Activated T-helper 1 cell treated with anti-CD3 and anti-CD28 coated beads, Interleukin-12 subunit alpha, Interleukin-12 subunit beta, Interleukin-2, Interleukin-4 antibody, amounts not matched to agents 30 ng/mL and 10 ng/mL and 1 ng/mL, durations not matched to agents 14 hours and 24 hours and 36 hours (primary cell): Measurements from ENCODE around the gene CFAP65. TPM values are rescaled to one million over a fixed set of nuclear protein-coding genes. Genes with fewer than 3 reads are reported as not detected.
A peak's percentile ranks its signal among the peaks of the same experiment; 100 is the strongest.

Source experiments
- DNase-seq: peaks from one replicate; pipeline ENCODE4 v3.0.0; 2021; ENCODE audit warnings: low spot score
- H3K27ac Mint-ChIP-seq: one replicate; pipeline ENCODE4 v1.8.0; 2021; ENCODE audit warnings: mild to moderate bottlenecking, mixed read lengths
- H3K27me3 Mint-ChIP-seq: one replicate; pipeline ENCODE4 v1.8.0; 2022; ENCODE audit warnings: mild to moderate bottlenecking, moderate library complexity, mixed read lengths; ENCODE audit not compliant: insufficient read depth
- H3K36me3 Mint-ChIP-seq: one replicate; pipeline ENCODE4 v1.8.0; 2021; ENCODE audit warnings: low read depth, mixed read lengths
- H3K4me1 Mint-ChIP-seq: one replicate; pipeline ENCODE4 v1.8.0; 2021; ENCODE audit warnings: low read depth, mixed read lengths
- H3K4me3 Mint-ChIP-seq: one replicate; pipeline ENCODE4 v1.8.0; 2021; ENCODE audit warnings: mild to moderate bottlenecking, moderate library complexity, mixed read lengths
- H3K9me3 Mint-ChIP-seq: one replicate; pipeline ENCODE4 v1.8.0; 2021; ENCODE audit warnings: mixed read lengths
- intact Hi-C: fragments of 100-400 bp; cut with micrococcal nuclease; formaldehyde crosslinking; loops from one replicate; pipeline ENCODE4 v1.15.1; 2024
- total RNA-seq: library from RNA; stranded (reverse); gene quantifications from 2 replicates; pipeline ENCODE4 v1.2.3, GENCODE V29; 2022

CFAP65 gene
- total RNA-seq, 1 donor from 2014 or later = not detected

- intact Hi-C loops = no loop called here
- no peaks in the 10 kb centered on the region for H3K9me3 Mint-ChIP-seq
- H3K36me3 Mint-ChIP-seq = no peaks in the 10 kb centered on the region
These were observed 30.4 kb downstream of the CFAP65 start for GRCh38 chr2:219010873-219011272.

GRCh38 chr2:219010162-219010756 lies 31.1 kb downstream of the CFAP65 start:
- H3K4me1 Mint-ChIP-seq = no peaks in the 10 kb centered on the region
- no peaks in the 10 kb centered on the region for H3K36me3 Mint-ChIP-seq
- intact Hi-C loops = no loop called here

More at GRCh38 chr2:219010873-219011272, 30.4 kb downstream of the CFAP65 start:
- Mint-ChIP-seq H3K27me3 (peaks cover 9% of the 10 kb centered on the region), H3K27ac (no peak overlapping the region), H3K4me1 (no peaks in the 10 kb centered on the region), H3K4me3 (no peak overlapping the region)
- DNase-seq = no peak

GRCh38 chr2:219009294-219009693 lies 32.0 kb downstream of the CFAP65 start:
- no peak overlapping the region for H3K4me3 Mint-ChIP-seq
- H3K4me1 Mint-ChIP-seq = no peaks in the 10 kb centered on the region
- intact Hi-C loops = no loop called here
- H3K27ac Mint-ChIP-seq = no peak overlapping the region
- no peak for DNase-seq
- no peaks in the 10 kb centered on the region for H3K36me3 Mint-ChIP-seq
- no peaks in the 10 kb centered on the region for H3K9me3 Mint-ChIP-seq
- H3K27me3 Mint-ChIP-seq = peaks cover 21% of the 10 kb centered on the region

More at GRCh38 chr2:219010162-219010756, 31.1 kb downstream of the CFAP65 start:
- no peak for DNase-seq
- Mint-ChIP-seq H3K4me3 (no peak overlapping the region), H3K27ac (no peak overlapping the region), H3K27me3 (peaks cover 13% of the 10 kb centered on the region), H3K9me3 (no peaks in the 10 kb centered on the region)

DNA sequence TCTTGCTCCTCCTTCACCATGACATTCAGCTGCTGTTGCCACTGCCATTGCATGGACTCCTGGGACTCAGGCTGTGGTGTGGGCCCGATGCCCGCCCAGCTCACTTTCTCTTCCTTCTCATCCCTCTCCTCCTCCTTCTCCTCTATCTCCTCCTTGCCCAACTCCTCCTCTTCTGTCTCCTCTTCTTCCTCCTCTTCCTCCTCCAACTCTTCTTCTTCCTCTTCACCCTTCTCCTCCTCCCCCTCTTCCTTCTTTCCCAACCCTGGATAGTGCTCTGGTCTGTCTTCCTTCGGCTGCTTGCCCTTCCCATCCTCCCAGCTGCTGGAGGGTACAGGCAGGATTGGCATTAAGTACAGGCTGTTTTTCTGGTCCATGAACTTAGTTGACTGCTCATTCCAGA lies 37.3 kb downstream of the CFAP65 start:
- H3K4me3 Mint-ChIP-seq = no peak overlapping the region
- no peak overlapping the region for H3K27ac Mint-ChIP-seq
- DNase-seq = no peak
- intact Hi-C loops = loop anchor here (1.0 to 5.0 kb wide), 2 partner anchors 24 to 58 kb away; partner anchors contain the start of gene IHH
- H3K36me3 Mint-ChIP-seq = no peaks in the 10 kb centered on the region
- H3K4me1 Mint-ChIP-seq = no peaks in the 10 kb centered on the region
- H3K9me3 Mint-ChIP-seq = no peaks in the 10 kb centered on the region
- H3K27me3 Mint-ChIP-seq = peaks cover 45% of the 10 kb centered on the region

- Mint-ChIP-seq H3K27ac (peak overlapping the region; percentile 12), H3K4me1 (no peaks in the 10 kb centered on the region), H3K4me3 (no peak overlapping the region), H3K9me3 (no peaks in the 10 kb centered on the region), H3K27me3 (peaks cover 49% of the 10 kb centered on the region), H3K36me3 (no peaks in the 10 kb centered on the region)
- intact Hi-C loops = loop anchor here (1.0 to 5.0 kb wide), 2 partner anchors 23 to 59 kb away; partner anchors contain the start of gene IHH
- no peak for DNase-seq
These were observed 38.1 kb downstream of the CFAP65 start for GRCh38 chr2:219003267-219003634.

DNA sequence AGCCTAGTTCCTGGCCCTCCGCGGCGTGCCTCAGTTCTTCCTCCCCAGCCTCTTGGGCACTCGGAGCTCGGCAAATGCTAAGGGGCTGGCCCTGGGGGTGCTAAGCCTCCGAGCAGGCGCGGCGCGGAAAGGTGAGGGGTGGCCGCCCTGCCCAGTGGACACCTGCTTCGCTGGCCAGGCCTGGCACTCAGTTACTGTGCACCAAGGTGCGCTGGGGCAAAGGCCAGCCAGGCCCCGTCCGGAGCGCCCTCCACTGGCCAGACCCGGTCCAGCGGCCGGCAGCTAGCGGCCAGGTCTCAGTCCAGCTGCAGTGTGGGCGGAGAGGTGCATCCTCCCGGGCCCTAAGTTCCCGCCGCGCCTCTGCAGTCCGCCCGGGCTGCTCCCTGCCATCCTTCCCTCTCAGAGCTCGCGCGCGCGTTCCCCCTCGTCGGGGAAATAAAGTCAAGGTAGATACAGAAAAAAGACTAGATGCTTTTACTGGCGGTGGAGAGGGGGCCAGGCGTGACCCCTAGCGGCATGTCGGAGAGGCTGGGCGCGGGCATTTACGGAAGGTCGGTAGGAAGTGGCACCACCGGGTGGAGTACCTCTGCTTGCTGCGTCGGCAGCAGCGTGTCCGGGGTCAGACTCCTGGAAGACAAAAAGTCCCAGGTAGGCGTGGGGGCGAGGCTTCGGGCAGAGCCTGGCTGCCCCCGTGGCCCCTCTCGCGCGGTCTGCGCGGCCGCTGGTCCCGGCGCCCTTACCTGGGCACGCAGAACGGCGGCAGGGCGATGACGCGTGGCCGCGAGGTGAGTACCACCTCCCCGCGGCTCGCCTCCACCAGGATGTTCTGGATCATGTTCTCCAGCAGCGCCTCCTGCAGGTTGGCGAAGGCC lies 38.7 kb downstream of the CFAP65 start:
- intact Hi-C loops = loop anchor here (1.0 to 5.0 kb wide), 2 partner anchors 22 to 60 kb away; partner anchors contain the start of gene IHH
- H3K36me3 Mint-ChIP-seq = no peaks in the 10 kb centered on the region
- H3K4me1 Mint-ChIP-seq = no peaks in the 10 kb centered on the region
- no peak overlapping the region for H3K4me3 Mint-ChIP-seq
- peaks cover 53% of the 10 kb centered on the region for H3K27me3 Mint-ChIP-seq
- H3K9me3 Mint-ChIP-seq = no peaks in the 10 kb centered on the region
- DNase-seq = no peak
- H3K27ac Mint-ChIP-seq = no peak overlapping the region

DNA sequence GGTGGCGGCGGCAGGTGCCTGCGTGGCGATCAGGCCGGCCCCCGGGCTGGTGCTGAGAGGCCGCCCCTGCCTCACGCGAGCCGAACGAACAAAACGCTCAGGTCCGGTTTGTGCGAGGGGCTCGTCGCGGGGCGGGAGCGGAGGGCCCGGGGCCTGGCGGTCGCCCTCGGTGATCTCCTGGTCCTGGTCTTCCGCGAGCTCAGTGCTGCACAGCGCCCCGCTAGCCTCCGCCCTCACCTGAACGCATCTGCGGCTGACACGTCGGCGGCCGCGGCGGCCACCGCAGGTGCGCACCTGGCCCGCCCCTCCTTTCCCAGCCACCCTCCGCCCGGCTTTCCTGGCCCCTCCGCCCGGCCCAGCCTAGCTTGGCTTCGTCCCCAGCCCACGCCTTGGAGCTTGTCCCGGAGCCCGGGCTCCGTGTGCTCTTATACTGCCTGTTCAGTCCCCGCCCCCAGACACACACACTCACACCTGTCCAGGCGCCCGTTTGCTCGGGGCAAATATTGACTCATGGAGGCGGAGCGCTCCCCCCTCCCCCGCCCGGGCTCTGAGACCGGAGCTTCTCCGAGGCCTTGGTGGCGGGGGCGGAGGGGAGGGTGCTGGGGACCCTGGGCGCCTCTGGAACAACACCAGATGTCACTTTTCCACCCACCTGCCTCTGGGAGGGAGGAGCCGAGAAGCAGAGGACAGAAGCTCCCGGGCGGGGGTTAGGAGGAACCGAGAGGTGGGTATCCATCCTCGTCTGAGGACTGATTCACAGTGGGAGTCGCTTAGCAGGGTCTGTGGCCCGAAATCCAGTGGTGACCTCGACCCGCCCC lies 39.5 kb downstream of the CFAP65 start:
- no peak for DNase-seq
- Mint-ChIP-seq H3K9me3 (no peaks in the 10 kb centered on the region), H3K4me3 (no peak overlapping the region), H3K27me3 (peaks cover 56% of the 10 kb centered on the region), H3K4me1 (no peaks in the 10 kb centered on the region), H3K36me3 (no peaks in the 10 kb centered on the region), H3K27ac (no peak overlapping the region)
- intact Hi-C loops = loop anchor here (5.0 kb wide), 1 partner anchor 61 kb away; the partner anchor contains the start of gene IHH

DNA sequence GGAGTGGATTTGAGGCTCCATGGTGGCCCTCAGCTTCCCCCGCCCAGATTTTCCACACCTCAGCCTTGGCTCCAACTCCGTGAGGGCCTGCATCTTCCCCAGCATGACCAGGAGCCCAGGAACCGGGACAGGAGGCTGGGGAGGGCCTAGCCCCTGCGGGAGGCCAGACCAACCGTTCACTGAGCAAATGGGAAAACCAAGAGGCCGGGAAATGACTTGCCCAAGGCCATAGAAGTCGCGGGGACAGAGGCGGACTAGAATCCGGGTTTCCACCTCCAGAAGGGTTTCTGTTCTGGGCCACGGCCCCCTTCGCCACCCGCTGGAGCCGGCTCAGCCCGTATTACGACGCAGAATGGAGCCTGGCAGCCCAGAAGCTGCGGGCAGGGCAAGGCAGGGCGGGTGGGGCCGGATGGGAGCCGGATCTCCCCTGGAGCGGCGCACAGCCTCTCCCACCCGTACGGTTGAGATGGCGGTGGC lies 40.2 kb downstream of the CFAP65 start:
- Mint-ChIP-seq H3K27me3 (peaks cover 62% of the 10 kb centered on the region), H3K4me3 (no peak overlapping the region), H3K4me1 (no peaks in the 10 kb centered on the region), H3K27ac (no peak overlapping the region), H3K9me3 (no peaks in the 10 kb centered on the region), H3K36me3 (no peaks in the 10 kb centered on the region)
- intact Hi-C loops = loop anchor here (5.0 kb wide), 1 partner anchor 61 kb away; the partner anchor contains the start of gene IHH
- DNase-seq = no peak

DNA sequence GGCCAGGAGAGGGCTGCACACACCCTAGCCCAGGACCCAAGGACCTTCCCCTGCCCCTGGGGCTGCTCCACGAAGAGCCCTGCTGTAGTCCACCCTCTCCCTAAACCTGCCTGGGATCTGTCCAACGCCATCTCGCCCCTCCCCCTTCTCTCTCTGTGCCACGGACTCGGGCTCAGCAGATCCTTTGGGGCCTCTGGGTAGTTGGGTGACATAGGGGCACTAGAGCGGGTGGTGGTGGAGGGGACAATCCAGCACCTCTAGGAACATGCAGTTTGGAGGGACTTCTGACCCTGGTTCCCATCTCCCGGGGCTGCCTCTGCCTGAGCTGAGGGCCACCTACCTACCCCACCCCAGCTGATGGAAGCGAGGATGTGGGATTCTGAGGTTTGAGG lies 40.8 kb downstream of the CFAP65 start:
- peaks cover 67% of the 10 kb centered on the region for H3K27me3 Mint-ChIP-seq
- no peak overlapping the region for H3K4me3 Mint-ChIP-seq
- no peaks in the 10 kb centered on the region for H3K4me1 Mint-ChIP-seq
- H3K9me3 Mint-ChIP-seq = no peaks in the 10 kb centered on the region
- H3K36me3 Mint-ChIP-seq = no peaks in the 10 kb centered on the region
- intact Hi-C loops = loop anchor here (5.0 kb wide), 1 partner anchor 62 kb away; the partner anchor contains the start of gene IHH
- no peak for DNase-seq
- H3K27ac Mint-ChIP-seq = no peak overlapping the region

GRCh38 chr2:218999881-219000568 lies 41.3 kb downstream of the CFAP65 start:
- peaks cover 67% of the 10 kb centered on the region for H3K27me3 Mint-ChIP-seq
- H3K36me3 Mint-ChIP-seq = no peaks in the 10 kb centered on the region
- H3K4me3 Mint-ChIP-seq = no peak overlapping the region
- H3K27ac Mint-ChIP-seq = no peak overlapping the region
- H3K9me3 Mint-ChIP-seq = no peaks in the 10 kb centered on the region
- intact Hi-C loops = loop anchor here (5.0 kb wide), 1 partner anchor 62 kb away; the partner anchor contains the start of gene IHH
- no peaks in the 10 kb centered on the region for H3K4me1 Mint-ChIP-seq
- DNase-seq = no peak

DNA sequence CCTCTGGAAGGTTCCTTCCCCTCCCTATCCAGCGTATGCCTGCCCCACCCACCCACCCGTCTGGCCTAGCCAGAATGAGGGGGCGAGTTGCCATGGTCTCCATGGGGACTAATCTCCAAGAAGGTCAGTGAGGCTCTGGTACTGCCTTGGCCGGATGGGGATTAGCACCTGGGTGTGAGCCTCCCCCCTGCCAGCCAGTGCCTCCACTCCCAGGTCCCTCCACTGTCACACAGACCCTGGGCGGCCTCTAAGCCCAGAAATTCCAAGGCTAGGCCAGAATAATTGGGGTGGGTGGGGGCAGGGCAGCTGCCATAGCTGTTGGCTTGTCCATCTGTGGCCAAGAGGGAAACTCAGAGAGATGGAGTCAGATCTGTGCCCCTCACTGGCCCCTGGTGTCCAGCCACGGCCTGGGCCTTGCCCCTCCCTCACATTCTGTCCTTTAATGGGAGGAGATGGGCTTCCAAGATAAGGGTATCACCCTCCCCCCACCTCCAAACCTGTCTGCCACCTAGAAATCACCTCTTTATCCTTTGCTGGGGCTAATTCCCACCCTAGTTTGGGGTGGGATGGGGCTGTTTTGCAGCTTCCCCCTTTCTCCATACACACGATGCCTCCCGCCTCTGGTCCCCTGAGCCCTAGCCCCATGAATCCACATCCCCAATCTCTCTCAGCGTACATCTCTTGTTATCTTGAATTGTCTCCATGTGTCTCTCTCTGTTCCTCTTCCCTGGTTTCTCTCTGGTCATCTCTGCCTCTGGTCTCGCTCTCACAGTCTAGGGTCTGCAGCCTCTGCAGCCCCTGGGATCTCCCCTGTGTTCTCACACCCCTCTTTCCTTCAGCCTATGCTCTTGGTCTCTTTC lies 42.1 kb downstream of the CFAP65 start:
- no peak for DNase-seq
- intact Hi-C loops = no loop called here
- Mint-ChIP-seq H3K4me3 (no peak overlapping the region), H3K4me1 (no peaks in the 10 kb centered on the region), H3K27me3 (peaks cover 68% of the 10 kb centered on the region), H3K9me3 (no peaks in the 10 kb centered on the region), H3K36me3 (no peaks in the 10 kb centered on the region), H3K27ac (no peak overlapping the region)
